Measurements from ENCODE around the gene CH25H. TPM values are rescaled to one million over a fixed set of nuclear protein-coding genes. Genes with fewer than 3 reads are reported as not detected.

The CH25H gene
- polyA plus RNA-seq, 1 donor (not counting 4 experiments of a cell fraction or from before 2014, with no cell fraction given): 0.37 TPM

DNA sequence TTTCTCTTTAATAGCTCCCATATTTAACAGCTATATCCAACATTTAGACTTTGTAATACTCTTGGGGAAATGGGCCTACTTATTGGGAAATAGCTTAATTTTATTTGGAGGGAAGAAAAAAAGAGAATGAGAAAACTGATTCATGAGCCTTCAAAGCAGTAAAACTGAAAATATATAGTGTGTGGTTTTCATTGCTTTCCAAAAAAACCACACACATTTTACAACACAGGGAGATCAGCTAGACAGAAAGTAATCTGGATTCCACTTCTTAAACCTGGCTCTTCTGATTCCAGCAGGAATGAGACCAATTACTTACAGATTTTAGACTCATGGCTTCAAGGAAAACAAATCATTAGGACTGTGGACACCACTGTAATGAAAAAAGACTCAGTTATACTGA, 48.7 kb downstream of the CH25H start:
- Histone ChIP-seq H3K9me1 (ENCODE audit: control insufficient read depth, extremely low read depth, insufficient read depth, low read length) (no peaks in the 10 kb centered on the region), H3K4me1 (ENCODE audit: control insufficient read depth, extremely low read depth, insufficient read depth, low read length) (peaks cover 3% of the 10 kb centered on the region), H3K9me3 (ENCODE audit: control insufficient read depth, low read depth, low read length) (no peaks in the 10 kb centered on the region), H3K27ac (ENCODE audit: control insufficient read depth, insufficient read depth, low read length) (no peak overlapping the region), H3K9ac (ENCODE audit: control insufficient read depth, extremely low read depth, insufficient read depth, low read length) (no peak overlapping the region), H3K79me2 (ENCODE audit: control insufficient read depth, insufficient read depth, low read length) (no peaks in the 10 kb centered on the region), H3K36me3 (ENCODE audit: control insufficient read depth in 2 of 2, extremely low read depth in 1 of 2, insufficient read depth in 2 of 2, low read length in 2 of 2) (no peaks in the 10 kb centered on the region), H4K20me1 (ENCODE audit: control insufficient read depth, extremely low read depth, insufficient read depth, low read length) (no peaks in the 10 kb centered on the region), H3K27me3 (ENCODE audit: control insufficient read depth, extremely low read depth, insufficient read depth, low read length) (no peaks in the 10 kb centered on the region), H3K4me3 (ENCODE audit: control insufficient read depth in 2 of 3, extremely low read depth in 1 of 3, insufficient read depth in 2 of 3, low read depth in 1 of 3, low read length in 3 of 3) (no peak overlapping the region), H3K4me2 (ENCODE audit: control insufficient read depth, extremely low read depth, insufficient read depth, low read depth, low read length) (no peak overlapping the region), H2AFZ (ENCODE audit: control insufficient read depth, low read length) (peak overlapping the region; percentile 27)
- DNase-seq (ENCODE audit: low read depth, low spot score) (no peak), FAIRE-seq (no peak)
- dilution Hi-C loops (cut with MboI; ENCODE audit: extremely low pct_ligation_motif_present, low sequenced_read_pairs): no loop called here
- TF ChIP-seq, protein P1, sequence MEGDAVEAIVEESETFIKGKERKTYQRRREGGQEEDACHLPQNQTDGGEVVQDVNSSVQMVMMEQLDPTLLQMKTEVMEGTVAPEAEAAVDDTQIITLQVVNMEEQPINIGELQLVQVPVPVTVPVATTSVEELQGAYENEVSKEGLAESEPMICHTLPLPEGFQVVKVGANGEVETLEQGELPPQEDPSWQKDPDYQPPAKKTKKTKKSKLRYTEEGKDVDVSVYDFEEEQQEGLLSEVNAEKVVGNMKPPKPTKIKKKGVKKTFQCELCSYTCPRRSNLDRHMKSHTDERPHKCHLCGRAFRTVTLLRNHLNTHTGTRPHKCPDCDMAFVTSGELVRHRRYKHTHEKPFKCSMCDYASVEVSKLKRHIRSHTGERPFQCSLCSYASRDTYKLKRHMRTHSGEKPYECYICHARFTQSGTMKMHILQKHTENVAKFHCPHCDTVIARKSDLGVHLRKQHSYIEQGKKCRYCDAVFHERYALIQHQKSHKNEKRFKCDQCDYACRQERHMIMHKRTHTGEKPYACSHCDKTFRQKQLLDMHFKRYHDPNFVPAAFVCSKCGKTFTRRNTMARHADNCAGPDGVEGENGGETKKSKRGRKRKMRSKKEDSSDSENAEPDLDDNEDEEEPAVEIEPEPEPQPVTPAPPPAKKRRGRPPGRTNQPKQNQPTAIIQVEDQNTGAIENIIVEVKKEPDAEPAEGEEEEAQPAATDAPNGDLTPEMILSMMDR (optimal IDR thresholded peaks at IDR 0.05 in 1 of 3, IDR thresholded peaks at IDR 0.05 in 1 of 3, conservative IDR thresholded peaks at IDR 0.05 in 1 of 3; ENCODE audit: extremely low read depth in 1 of 3, insufficient read depth in 2 of 3, low read length in 3 of 3): no peak

- H4K20me1 ChIP-seq (ENCODE audit: control insufficient read depth, extremely low read depth, insufficient read depth, low read length): no peaks in the 10 kb centered on the region
- DNase-seq (ENCODE audit: low read depth, low spot score) (no peak), FAIRE-seq (no peak)
- no peak overlapping the region for H3K9ac ChIP-seq (ENCODE audit: control insufficient read depth, extremely low read depth, insufficient read depth, low read length)
- no peaks in the 10 kb centered on the region for H3K27me3 ChIP-seq (ENCODE audit: control insufficient read depth, extremely low read depth, insufficient read depth, low read length)
- no peak overlapping the region for H3K27ac ChIP-seq (ENCODE audit: control insufficient read depth, insufficient read depth, low read length)
- H3K36me3 ChIP-seq (ENCODE audit: control insufficient read depth in 2 of 2, extremely low read depth in 1 of 2, insufficient read depth in 2 of 2, low read length in 2 of 2): no peaks in the 10 kb centered on the region
- no peaks in the 10 kb centered on the region for H3K9me3 ChIP-seq (ENCODE audit: control insufficient read depth, low read depth, low read length)
- no peak overlapping the region for H3K4me2 ChIP-seq (ENCODE audit: control insufficient read depth, extremely low read depth, insufficient read depth, low read depth, low read length)
- dilution Hi-C loops (cut with MboI; ENCODE audit: extremely low pct_ligation_motif_present, low sequenced_read_pairs): no loop called here
- H3K79me2 ChIP-seq (ENCODE audit: control insufficient read depth, insufficient read depth, low read length): no peaks in the 10 kb centered on the region
- H3K4me3 ChIP-seq (ENCODE audit: control insufficient read depth in 2 of 3, extremely low read depth in 1 of 3, insufficient read depth in 2 of 3, low read depth in 1 of 3, low read length in 3 of 3): no peak overlapping the region
- no peak overlapping the region for H2AFZ ChIP-seq (ENCODE audit: control insufficient read depth, low read length)
- no peak for TF ChIP-seq EZH2 (IDR thresholded peaks at IDR 0.05; ENCODE audit: low read length)
- TF ChIP-seq, protein P1 (optimal IDR thresholded peaks at IDR 0.05 in 1 of 3, IDR thresholded peaks at IDR 0.05 in 1 of 3, conservative IDR thresholded peaks at IDR 0.05 in 1 of 3; ENCODE audit: extremely low read depth in 1 of 3, insufficient read depth in 2 of 3, low read length in 3 of 3): no peak
- H3K4me1 ChIP-seq (ENCODE audit: control insufficient read depth, extremely low read depth, insufficient read depth, low read length): peaks cover 6% of the 10 kb centered on the region
- H3K9me1 ChIP-seq (ENCODE audit: control insufficient read depth, extremely low read depth, insufficient read depth, low read length): no peaks in the 10 kb centered on the region
Observed at GRCh38 chr10:89156161-89156835, 50.8 kb downstream of the CH25H start.

Other genes with a start within 250 kb of the CH25H start
- gene FAS, start 216.5 kb downstream of the CH25H start, polyA plus RNA-seq: 31.4 to 44.8 TPM (median 32.5 TPM) in 3 replicates
- gene LIPA, start 44.5 kb upstream of the CH25H start, polyA plus RNA-seq: 105 to 157 TPM (median 156 TPM) in 3 replicates
- gene IFIT2, start 94.7 kb upstream of the CH25H start, polyA plus RNA-seq: 3.4 to 4.3 TPM (median 3.9 TPM) in 3 replicates
- 30.2 to 83.1 TPM (median 42.6 TPM) in 3 replicates for gene IFIT3, start 120.7 kb upstream of the CH25H start, polyA plus RNA-seq
- not detected in 3 replicates for gene IFIT1B, start 170.7 kb upstream of the CH25H start, polyA plus RNA-seq
- gene IFIT1, start 185.3 kb upstream of the CH25H start, polyA plus RNA-seq: 96.9 to 140 TPM (median 112 TPM) in 3 replicates
- 10.7 to 15.8 TPM (median 14.8 TPM) in 3 replicates for gene IFIT5, start 207.3 kb upstream of the CH25H start, polyA plus RNA-seq